SU-DHL-6 (cell line): ENCODE results near the gene HS3ST4.
"Not testable (repeated sequence)": the region's sequence is repeated elsewhere in the genome, so short reads cannot be mapped to it uniquely, and the experiment has no call there.

Experiments used
- H2AFZ ChIP-seq: fragments of 200-600 bp; sonication (generic); 2 replicates; pipeline ENCODE4 v1.6.1; 2014; ENCODE audit warnings: low read depth, mild to moderate bottlenecking, moderate library complexity, mixed read lengths, antibody characterized with exemption, low read length; ENCODE audit not compliant: severe bottlenecking
- H3F3A ChIP-seq: fragments of 200-600 bp; shearing (Covaris generic); 2 replicates; pipeline ENCODE4 v1.6.0; 2016; ENCODE audit warnings: antibody characterized with exemption, mild to moderate bottlenecking; ENCODE audit not compliant: insufficient read depth
- H3K27ac ChIP-seq: fragments of 200-600 bp; sonication (generic); 2 replicates; pipeline ENCODE4 v1.5.1; 2016; ENCODE audit warnings: low read depth, mild to moderate bottlenecking, low read length, moderate library complexity, mixed read lengths
- H3K27me3 ChIP-seq: fragments of 200-600 bp; sonication (generic), shearing (Covaris generic); 2 replicates; pipeline ENCODE4 v1.6.0; 2014; ENCODE audit warnings: mild to moderate bottlenecking, low read length
- H3K36me3 ChIP-seq: fragments of 200-600 bp; sonication (generic); 2 replicates; pipeline ENCODE4 v1.6.1; 2014; ENCODE audit warnings: mild to moderate bottlenecking, low read length, mixed read lengths
- H3K4me2 ChIP-seq: fragments of 300-600, 200-600 bp; shearing (Covaris generic), sonication (generic); 2 replicates; pipeline ENCODE4 v1.6.0; 2014; ENCODE audit warnings: low read length, low read depth, mild to moderate bottlenecking; ENCODE audit not compliant: poor library complexity, severe bottlenecking
- H3K4me3 ChIP-seq: fragments of 200-600 bp; sonication (generic); 2 replicates; pipeline ENCODE4 v1.5.1; 2014; ENCODE audit warnings: antibody characterized with exemption, low read length, mild to moderate bottlenecking, mixed read lengths; ENCODE audit not compliant: insufficient read depth, poor library complexity, severe bottlenecking
- H3K79me2 ChIP-seq: fragments of 200-600 bp; sonication (generic); 2 replicates; pipeline ENCODE4 v1.6.1; 2014; ENCODE audit warnings: mild to moderate bottlenecking, low read length, moderate library complexity; ENCODE audit not compliant: insufficient read depth
- H3K9ac ChIP-seq: fragments of 200-600 bp; sonication (generic); 2 replicates; pipeline ENCODE4 v1.7.0; 2014; ENCODE audit warnings: mild to moderate bottlenecking, low read length
- H3K9me2 ChIP-seq: fragments of 200-600 bp; sonication (generic); replicated peaks from 2 replicates; pipeline ENCODE4 v1.6.1; 2014; ENCODE audit warnings: low read length; ENCODE audit not compliant: insufficient read depth
- H3K9me3 ChIP-seq: fragments of 200-600 bp; sonication (generic); 2 replicates; pipeline ENCODE4 v1.6.1; 2014; ENCODE audit warnings: low read length, mixed read lengths; ENCODE audit not compliant: insufficient read depth
- H4K20me1 ChIP-seq: fragments of 200-600 bp; sonication (generic); 2 replicates; pipeline ENCODE4 v1.6.1; 2014; ENCODE audit warnings: low read depth, mild to moderate bottlenecking, antibody characterized with exemption, low read length, moderate library complexity, mixed read lengths
- CTCF ChIP-seq: fragments of 200-600 bp; sonication (generic); IDR thresholded peaks from one replicate; pipeline ENCODE4 v1.5.1; 2017; ENCODE audit warnings: antibody characterized with exemption, mild to moderate bottlenecking, low read length, moderate library complexity; ENCODE audit not compliant: insufficient read depth, poor library complexity, severe bottlenecking
- EZH2phosphoT487 ChIP-seq: fragments of 200-600 bp; sonication (generic), shearing (Covaris generic); conservative IDR thresholded peaks from 2 replicates; pipeline ENCODE4 v1.6.1; 2018; ENCODE audit warnings: mild to moderate bottlenecking, antibody characterized with exemption, low read length, moderate library complexity, mixed read lengths

HS3ST4 gene

GRCh38 chr16:26087091-26087490 lies 395.3 kb downstream of the HS3ST4 start:
- Histone ChIP-seq H3K36me3 (no peaks in the 10 kb centered on the region), H3K79me2 (no peaks in the 10 kb centered on the region), H3K9me3 (no peaks in the 10 kb centered on the region), H3F3A (no peaks in the 10 kb centered on the region), H3K4me3 (no peak overlapping the region), H3K9me2 (no peaks in the 10 kb centered on the region), H3K27me3 (no peaks in the 10 kb centered on the region), H2AFZ (no peak overlapping the region), H4K20me1 (no peaks in the 10 kb centered on the region), H3K27ac (no peak overlapping the region), H3K9ac (no peak overlapping the region), H3K4me2 (no peak overlapping the region)
- no peak for TF ChIP-seq EZH2phosphoT487

- Histone ChIP-seq H3K36me3 (no peaks in the 10 kb centered on the region), H3K27ac (no peak overlapping the region), H3K9me2 (no peaks in the 10 kb centered on the region), H3K4me2 (no peak overlapping the region), H3K9me3 (no peaks in the 10 kb centered on the region), H3K4me3 (no peak overlapping the region), H2AFZ (no peak overlapping the region), H3F3A (no peaks in the 10 kb centered on the region), H3K27me3 (no peaks in the 10 kb centered on the region), H3K9ac (no peak overlapping the region), H3K79me2 (no peaks in the 10 kb centered on the region), H4K20me1 (no peaks in the 10 kb centered on the region)
- TF ChIP-seq EZH2phosphoT487, result no peak
- no peak for TF ChIP-seq CTCF
Measured at GRCh38 chr16:26091511-26091910, 399.8 kb downstream of the HS3ST4 start.

- H3K9ac ChIP-seq, H3K9me3 ChIP-seq, H3K4me2 ChIP-seq, H2AFZ ChIP-seq, H3K27me3 ChIP-seq, H3K9me2 ChIP-seq, H3K36me3 ChIP-seq, H3K27ac ChIP-seq, H3F3A ChIP-seq, H3K79me2 ChIP-seq, H3K4me3 ChIP-seq, H4K20me1 ChIP-seq: not testable (repeated sequence)
Measured at GRCh38 chr16:26098206-26098605, 406.4 kb downstream of the HS3ST4 start.

- Histone ChIP-seq H4K20me1 (no peaks in the 10 kb centered on the region), H3K4me2 (no peak overlapping the region), H3K4me3 (no peak overlapping the region), H3K9me3 (no peaks in the 10 kb centered on the region), H3K36me3 (no peaks in the 10 kb centered on the region), H3K27ac (no peak overlapping the region), H3K9ac (no peak overlapping the region), H3K9me2 (no peaks in the 10 kb centered on the region), H3K79me2 (no peaks in the 10 kb centered on the region), H2AFZ (no peak overlapping the region), H3K27me3 (no peaks in the 10 kb centered on the region), H3F3A (no peaks in the 10 kb centered on the region)
- no peak for TF ChIP-seq CTCF
- no peak for TF ChIP-seq EZH2phosphoT487
Measured at GRCh38 chr16:26102369-26102768, 410.6 kb downstream of the HS3ST4 start.
